IPS-18c (cell line): ENCODE results near the gene WDFY1.

Experiments used
- H3K4me3 ChIP-seq: 2 replicates; pipeline ENCODE4 v1.7.0; 2013; ENCODE audit warnings: low read depth, mild to moderate bottlenecking, low read length, moderate library complexity; ENCODE audit not compliant: insufficient read depth
- H3K9me3 ChIP-seq: one replicate; pipeline ENCODE4 v1.6.1; 2013; ENCODE audit warnings: mild to moderate bottlenecking, low read length, moderate library complexity; ENCODE audit not compliant: control insufficient read depth, insufficient read depth

The WDFY1 gene

GRCh38 chr2:223854741-223855140, 90.4 kb downstream of the WDFY1 start:
- Histone ChIP-seq H3K4me3 (no peak overlapping the region), H3K9me3 (no peaks in the 10 kb centered on the region)

- H3K4me3 ChIP-seq: no peak overlapping the region
- no peaks in the 10 kb centered on the region for H3K9me3 ChIP-seq
These were observed 91.7 kb downstream of the WDFY1 start for GRCh38 chr2:223853425-223853837.

- Histone ChIP-seq H3K4me3 (no peak overlapping the region), H3K9me3 (no peaks in the 10 kb centered on the region)
These were observed 92.8 kb downstream of the WDFY1 start for GRCh38 chr2:223852281-223852795.

- Histone ChIP-seq H3K9me3 (no peaks in the 10 kb centered on the region), H3K4me3 (no peak overlapping the region)
These were observed 97.7 kb downstream of the WDFY1 start for GRCh38 chr2:223847410-223847809.

GRCh38 chr2:223846515-223846914, 98.6 kb downstream of the WDFY1 start:
- H3K4me3 ChIP-seq: no peak overlapping the region
- no peaks in the 10 kb centered on the region for H3K9me3 ChIP-seq

- Histone ChIP-seq H3K9me3 (no peaks in the 10 kb centered on the region), H3K4me3 (no peak overlapping the region)
These were observed 103.5 kb downstream of the WDFY1 start for GRCh38 chr2:223841436-223842190.

GRCh38 chr2:223837287-223838061, 107.7 kb downstream of the WDFY1 start, which contains the start of gene AP1S3:
Gene AP1S3, minus strand, starts transcription at chr2:223837582. Its CDS starts 132 bp downstream, at chr2:223837450.
- peak within 1 kb of the TSS; percentile 76 for H3K4me3 ChIP-seq
- no peaks in the 10 kb centered on the region for H3K9me3 ChIP-seq

- Histone ChIP-seq H3K9me3 (no peaks in the 10 kb centered on the region), H3K4me3 (no peak overlapping the region)
These were observed 109.2 kb downstream of the WDFY1 start for GRCh38 chr2:223835701-223836532.

GRCh38 chr2:223834431-223834830, 110.7 kb downstream of the WDFY1 start:
- H3K4me3 ChIP-seq: no peak overlapping the region
- no peaks in the 10 kb centered on the region for H3K9me3 ChIP-seq

- no peak overlapping the region for H3K4me3 ChIP-seq
- H3K9me3 ChIP-seq: no peaks in the 10 kb centered on the region
These were observed 112.8 kb downstream of the WDFY1 start for GRCh38 chr2:223832241-223832903.

- H3K4me3 ChIP-seq: no peak overlapping the region
- H3K9me3 ChIP-seq: no peaks in the 10 kb centered on the region
These were observed 116.0 kb downstream of the WDFY1 start for GRCh38 chr2:223829128-223829527.

- Histone ChIP-seq H3K4me3 (no peak overlapping the region), H3K9me3 (no peaks in the 10 kb centered on the region)
These were observed 116.8 kb downstream of the WDFY1 start for GRCh38 chr2:223828314-223828713.

- Histone ChIP-seq H3K4me3 (no peak overlapping the region), H3K9me3 (no peaks in the 10 kb centered on the region)
These were observed 118.1 kb downstream of the WDFY1 start for GRCh38 chr2:223826995-223827394.
